ENCODE measurements around the gene CHST12. TPM values are rescaled to one million over a fixed set of nuclear protein-coding genes. Genes with fewer than 3 reads are reported as not detected.

CHST12 gene
- total RNA-seq, 1 donor from 2014 or later = 22.4 TPM

- Mint-ChIP-seq H3K9me3 (peaks cover 6% of the 10 kb centered on the region), H3K27ac (no peak overlapping the region), H3K4me1 (ENCODE audit: unreplicated experiment) (no peaks in the 10 kb centered on the region), H3K4me3 (no peak overlapping the region), H3K27me3 (no peaks in the 10 kb centered on the region), H3K36me3 (peaks cover 22% of the 10 kb centered on the region)
- TF ChIP-seq, protein P1, sequence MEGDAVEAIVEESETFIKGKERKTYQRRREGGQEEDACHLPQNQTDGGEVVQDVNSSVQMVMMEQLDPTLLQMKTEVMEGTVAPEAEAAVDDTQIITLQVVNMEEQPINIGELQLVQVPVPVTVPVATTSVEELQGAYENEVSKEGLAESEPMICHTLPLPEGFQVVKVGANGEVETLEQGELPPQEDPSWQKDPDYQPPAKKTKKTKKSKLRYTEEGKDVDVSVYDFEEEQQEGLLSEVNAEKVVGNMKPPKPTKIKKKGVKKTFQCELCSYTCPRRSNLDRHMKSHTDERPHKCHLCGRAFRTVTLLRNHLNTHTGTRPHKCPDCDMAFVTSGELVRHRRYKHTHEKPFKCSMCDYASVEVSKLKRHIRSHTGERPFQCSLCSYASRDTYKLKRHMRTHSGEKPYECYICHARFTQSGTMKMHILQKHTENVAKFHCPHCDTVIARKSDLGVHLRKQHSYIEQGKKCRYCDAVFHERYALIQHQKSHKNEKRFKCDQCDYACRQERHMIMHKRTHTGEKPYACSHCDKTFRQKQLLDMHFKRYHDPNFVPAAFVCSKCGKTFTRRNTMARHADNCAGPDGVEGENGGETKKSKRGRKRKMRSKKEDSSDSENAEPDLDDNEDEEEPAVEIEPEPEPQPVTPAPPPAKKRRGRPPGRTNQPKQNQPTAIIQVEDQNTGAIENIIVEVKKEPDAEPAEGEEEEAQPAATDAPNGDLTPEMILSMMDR (conservative IDR thresholded peaks at IDR 0.05) = peak; percentile 58
- DNase-seq (ENCODE audit: extremely low spot score, unreplicated experiment) = no peak
Observed at GRCh38 chr7:2431260-2431867, 28.0 kb downstream of the CHST12 start.

DNA sequence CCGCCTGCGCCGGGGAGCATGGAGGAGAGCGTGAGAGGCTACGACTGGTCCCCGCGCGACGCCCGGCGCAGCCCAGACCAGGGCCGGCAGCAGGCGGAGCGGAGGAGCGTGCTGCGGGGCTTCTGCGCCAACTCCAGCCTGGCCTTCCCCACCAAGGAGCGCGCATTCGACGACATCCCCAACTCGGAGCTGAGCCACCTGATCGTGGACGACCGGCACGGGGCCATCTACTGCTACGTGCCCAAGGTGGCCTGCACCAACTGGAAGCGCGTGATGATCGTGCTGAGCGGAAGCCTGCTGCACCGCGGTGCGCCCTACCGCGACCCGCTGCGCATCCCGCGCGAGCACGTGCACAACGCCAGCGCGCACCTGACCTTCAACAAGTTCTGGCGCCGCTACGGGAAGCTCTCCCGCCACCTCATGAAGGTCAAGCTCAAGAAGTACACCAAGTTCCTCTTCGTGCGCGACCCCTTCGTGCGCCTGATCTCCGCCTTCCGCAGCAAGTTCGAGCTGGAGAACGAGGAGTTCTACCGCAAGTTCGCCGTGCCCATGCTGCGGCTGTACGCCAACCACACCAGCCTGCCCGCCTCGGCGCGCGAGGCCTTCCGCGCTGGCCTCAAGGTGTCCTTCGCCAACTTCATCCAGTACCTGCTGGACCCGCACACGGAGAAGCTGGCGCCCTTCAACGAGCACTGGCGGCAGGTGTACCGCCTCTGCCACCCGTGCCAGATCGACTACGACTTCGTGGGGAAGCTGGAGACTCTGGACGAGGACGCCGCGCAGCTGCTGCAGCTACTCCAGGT is 29.7 kb downstream of the CHST12 start:
- no peaks in the 10 kb centered on the region for H3K27me3 Mint-ChIP-seq
- peaks cover 6% of the 10 kb centered on the region for H3K9me3 Mint-ChIP-seq
- TF ChIP-seq, protein P1 (conservative IDR thresholded peaks at IDR 0.05) = no peak
- no peak for DNase-seq (ENCODE audit: extremely low spot score, unreplicated experiment)
- no peak overlapping the region for H3K4me3 Mint-ChIP-seq
- peaks cover 5% of the 10 kb centered on the region for H3K4me1 Mint-ChIP-seq (ENCODE audit: unreplicated experiment)
- H3K36me3 Mint-ChIP-seq = peaks cover 26% of the 10 kb centered on the region
- no peak overlapping the region for H3K27ac Mint-ChIP-seq

DNA sequence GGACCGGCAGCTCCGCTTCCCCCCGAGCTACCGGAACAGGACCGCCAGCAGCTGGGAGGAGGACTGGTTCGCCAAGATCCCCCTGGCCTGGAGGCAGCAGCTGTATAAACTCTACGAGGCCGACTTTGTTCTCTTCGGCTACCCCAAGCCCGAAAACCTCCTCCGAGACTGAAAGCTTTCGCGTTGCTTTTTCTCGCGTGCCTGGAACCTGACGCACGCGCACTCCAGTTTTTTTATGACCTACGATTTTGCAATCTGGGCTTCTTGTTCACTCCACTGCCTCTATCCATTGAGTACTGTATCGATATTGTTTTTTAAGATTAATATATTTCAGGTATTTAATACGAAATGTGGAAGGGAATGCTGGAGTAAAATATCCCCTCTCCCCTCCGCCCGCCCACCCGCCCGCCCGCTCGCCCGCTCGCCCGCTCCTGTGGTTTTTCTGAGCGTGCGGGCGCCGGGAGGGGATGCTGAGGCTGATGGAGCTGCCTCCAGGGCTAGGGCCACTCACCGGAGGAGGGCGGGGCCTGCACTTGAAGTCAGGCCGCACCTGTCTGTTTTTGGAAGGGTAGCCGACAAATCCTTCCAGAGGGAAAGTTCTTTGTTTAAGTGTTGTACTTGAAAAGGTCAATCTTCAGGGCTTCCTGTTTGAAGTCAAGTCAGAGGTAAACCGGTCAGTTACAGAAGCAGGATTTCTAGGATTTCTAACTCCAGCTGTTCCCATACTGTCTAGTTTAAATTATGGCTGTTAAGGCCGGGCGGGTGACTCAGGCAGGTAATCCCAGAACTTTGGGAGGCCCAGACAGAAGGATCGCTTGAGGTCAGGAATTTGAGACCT is 30.5 kb downstream of the CHST12 start:
- Mint-ChIP-seq H3K27me3 (no peaks in the 10 kb centered on the region), H3K4me3 (no peak overlapping the region), H3K27ac (no peak overlapping the region), H3K36me3 (peaks cover 26% of the 10 kb centered on the region), H3K4me1 (ENCODE audit: unreplicated experiment) (peaks cover 8% of the 10 kb centered on the region), H3K9me3 (peaks cover 6% of the 10 kb centered on the region)
- TF ChIP-seq, protein P1 (conservative IDR thresholded peaks at IDR 0.05) = no peak
- DNase-seq (ENCODE audit: extremely low spot score, unreplicated experiment) = no peak

- H3K9me3 Mint-ChIP-seq = peaks cover 6% of the 10 kb centered on the region
- peaks cover 14% of the 10 kb centered on the region for H3K4me1 Mint-ChIP-seq (ENCODE audit: unreplicated experiment)
- H3K4me3 Mint-ChIP-seq = no peak overlapping the region
- TF ChIP-seq, protein P1 (conservative IDR thresholded peaks at IDR 0.05) = no peak
- H3K27ac Mint-ChIP-seq = no peak overlapping the region
- H3K36me3 Mint-ChIP-seq = peaks cover 26% of the 10 kb centered on the region
- no peak for DNase-seq (ENCODE audit: extremely low spot score, unreplicated experiment)
- no peaks in the 10 kb centered on the region for H3K27me3 Mint-ChIP-seq
Observed at GRCh38 chr7:2435146-2435545, 31.7 kb downstream of the CHST12 start.

- Mint-ChIP-seq H3K4me3 (no peak overlapping the region), H3K36me3 (peaks cover 25% of the 10 kb centered on the region), H3K4me1 (ENCODE audit: unreplicated experiment) (peaks cover 23% of the 10 kb centered on the region), H3K9me3 (no peaks in the 10 kb centered on the region), H3K27me3 (no peaks in the 10 kb centered on the region), H3K27ac (no peak overlapping the region)
- TF ChIP-seq, protein P1 (conservative IDR thresholded peaks at IDR 0.05) = no peak
- no peak for DNase-seq (ENCODE audit: extremely low spot score, unreplicated experiment)
Observed at GRCh38 chr7:2436341-2437104, 33.1 kb downstream of the CHST12 start.
